AG04449 (cell line): Measurements from ENCODE around the gene TACR2.

Source experiments
- CTCF ChIA-PET: fragments of 350-600 bp; formaldehyde crosslinking; extraction: SDS; loops from one replicate; lab custom pipeline; 2021; ENCODE audit warnings: antibody characterized with exemption; lab: Yijun Ruan, JAX
- POLR2A ChIA-PET: fragments of 400-600, 350-600 bp; formaldehyde crosslinking; extraction: SDS; loops from one replicate; lab custom pipeline; 2020; ENCODE audit warnings: antibody characterized with exemption, inconsistent platforms; lab: Yijun Ruan, JAX
- DNase-seq: peaks from one replicate; pipeline ENCODE4 v3.0.0-alpha.2; 2010; ENCODE audit warnings: low read depth, low spot score
- H3K4me3 ChIP-seq: 2 replicates; pipeline ENCODE4 v1.5.1; 2011; ENCODE audit warnings: low read depth, mild to moderate bottlenecking, control low read depth, low read length
- TF ChIP-seq, protein P1 (sequence below): IDR thresholded peaks from one replicate; pipeline ENCODE4 v1.5.1; 2011; ENCODE audit warnings: mild to moderate bottlenecking, moderate library complexity, low read length, control low read depth, inconsistent platforms; ENCODE audit not compliant: insufficient read depth; ENCODE audit errors: missing control alignments

Gene TACR2

DNA sequence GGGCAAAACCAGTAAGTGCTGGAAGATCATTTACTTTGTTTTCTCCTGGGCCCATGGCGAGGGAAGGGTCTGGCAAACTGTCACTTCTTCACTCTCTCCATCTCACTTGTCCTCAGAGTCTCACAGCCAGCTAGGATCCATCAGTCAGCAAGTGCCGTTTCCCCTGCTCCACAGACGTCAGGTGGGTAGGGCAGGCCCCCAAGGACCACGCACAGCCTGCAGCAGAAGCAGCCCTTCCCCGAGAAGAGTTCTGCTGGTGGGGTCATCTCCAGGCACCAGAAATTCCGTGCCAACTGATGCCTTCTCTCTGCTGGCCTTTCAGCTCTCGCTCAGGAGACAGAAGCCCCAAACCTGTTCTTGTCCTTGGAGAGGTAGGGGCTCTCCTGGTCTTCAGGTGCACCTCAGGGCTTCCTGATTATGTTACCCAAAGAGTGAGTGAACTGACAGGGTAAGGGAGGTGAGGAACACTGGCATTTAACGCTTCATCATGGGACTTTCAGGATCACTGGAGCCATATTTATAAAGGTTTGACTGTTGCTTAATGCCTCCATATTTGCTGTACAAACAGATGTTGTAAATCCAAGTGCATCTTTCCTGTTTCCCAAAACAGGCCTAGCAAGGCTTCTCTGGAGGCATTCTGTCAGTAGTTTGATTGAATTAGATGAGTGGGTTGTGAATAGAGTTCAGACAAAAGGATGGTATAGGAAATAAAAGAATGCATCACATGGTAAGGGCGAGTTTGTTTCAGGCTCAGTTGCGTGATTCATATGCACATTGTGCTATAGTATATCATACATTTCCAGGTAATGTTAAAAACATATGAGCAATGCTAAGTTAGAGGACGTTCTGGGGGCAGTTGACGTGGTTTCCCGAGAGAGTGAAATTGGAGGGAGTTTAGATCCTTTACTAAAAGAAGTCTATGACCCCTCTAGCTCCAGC lies 20.9 kb upstream of the TACR2 start:
- TF ChIP-seq, protein P1, sequence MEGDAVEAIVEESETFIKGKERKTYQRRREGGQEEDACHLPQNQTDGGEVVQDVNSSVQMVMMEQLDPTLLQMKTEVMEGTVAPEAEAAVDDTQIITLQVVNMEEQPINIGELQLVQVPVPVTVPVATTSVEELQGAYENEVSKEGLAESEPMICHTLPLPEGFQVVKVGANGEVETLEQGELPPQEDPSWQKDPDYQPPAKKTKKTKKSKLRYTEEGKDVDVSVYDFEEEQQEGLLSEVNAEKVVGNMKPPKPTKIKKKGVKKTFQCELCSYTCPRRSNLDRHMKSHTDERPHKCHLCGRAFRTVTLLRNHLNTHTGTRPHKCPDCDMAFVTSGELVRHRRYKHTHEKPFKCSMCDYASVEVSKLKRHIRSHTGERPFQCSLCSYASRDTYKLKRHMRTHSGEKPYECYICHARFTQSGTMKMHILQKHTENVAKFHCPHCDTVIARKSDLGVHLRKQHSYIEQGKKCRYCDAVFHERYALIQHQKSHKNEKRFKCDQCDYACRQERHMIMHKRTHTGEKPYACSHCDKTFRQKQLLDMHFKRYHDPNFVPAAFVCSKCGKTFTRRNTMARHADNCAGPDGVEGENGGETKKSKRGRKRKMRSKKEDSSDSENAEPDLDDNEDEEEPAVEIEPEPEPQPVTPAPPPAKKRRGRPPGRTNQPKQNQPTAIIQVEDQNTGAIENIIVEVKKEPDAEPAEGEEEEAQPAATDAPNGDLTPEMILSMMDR, result no peak
- ChIA-PET CTCF (interaction anchor here (0.8 to 2.1 kb wide), 7 partner anchors 9 to 83 kb away, joined by 3 to 8 read pairs (median 3); no protein-coding TSS in a partner anchor), POLR2A (no interaction called here)
- no peak overlapping the region for H3K4me3 ChIP-seq
- DNase-seq, result no peak

DNA sequence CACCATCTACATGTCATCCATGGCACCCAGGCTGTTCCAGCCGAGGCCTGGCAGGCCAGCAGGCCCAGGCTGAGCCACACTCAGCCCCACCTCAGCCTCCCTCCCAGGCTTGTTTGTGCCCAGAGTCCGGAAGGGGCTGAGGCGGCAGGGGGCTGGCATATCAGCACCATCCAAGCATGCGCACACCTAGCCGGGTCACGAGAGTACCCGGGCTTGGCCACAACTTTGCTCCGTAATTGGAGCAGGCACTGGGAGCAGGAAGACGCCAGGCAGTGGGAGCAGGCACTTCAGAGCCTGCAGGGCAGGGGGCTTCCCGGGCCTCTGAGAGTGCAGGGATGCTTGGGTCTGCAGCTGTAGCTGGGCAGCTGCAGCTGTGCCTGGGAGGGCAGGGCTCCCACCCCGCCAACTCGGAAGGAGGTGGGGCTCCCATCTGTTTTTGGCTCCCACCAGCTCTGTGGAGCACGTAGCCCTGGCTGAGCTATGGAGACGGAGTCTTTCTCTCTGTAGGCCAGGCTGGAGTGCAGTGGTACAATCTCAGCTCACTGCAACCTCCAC lies 19.3 kb upstream of the TACR2 start:
- POLR2A ChIA-PET, result no interaction called here
- TF ChIP-seq, protein P1, result no peak
- CTCF ChIA-PET, result interaction anchor here (0.8 to 1.7 kb wide), 3 partner anchors 23 to 75 kb away, joined by 3 to 5 read pairs (median 4); no protein-coding TSS in a partner anchor
- no peak for DNase-seq
- H3K4me3 ChIP-seq, result no peak overlapping the region

DNA sequence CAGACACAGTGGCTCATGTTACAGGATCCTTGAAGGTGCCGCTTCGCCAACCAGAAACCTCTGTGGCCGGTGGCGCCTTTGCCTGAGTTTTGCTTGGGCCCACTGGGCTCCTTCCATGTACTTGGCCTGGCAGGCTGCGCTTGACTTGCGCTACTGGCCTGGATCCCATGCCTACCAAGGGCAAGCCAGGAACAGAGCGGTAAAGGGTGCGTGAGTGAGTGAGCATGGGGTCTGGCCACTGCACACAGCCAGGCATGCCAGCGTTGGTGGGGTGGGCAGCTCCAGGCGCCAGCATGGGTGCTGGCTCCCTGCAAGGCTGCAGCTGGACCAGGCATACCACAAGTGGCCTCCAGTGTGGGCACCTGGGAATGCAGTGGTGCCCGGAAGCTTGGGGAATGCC lies 18.2 kb upstream of the TACR2 start:
- no peak overlapping the region for H3K4me3 ChIP-seq
- POLR2A ChIA-PET, result no interaction called here
- TF ChIP-seq, protein P1, result no peak
- CTCF ChIA-PET, result interaction anchor here (1.1 kb wide), 1 partner anchor 80 kb away, joined by 3 read pairs; no protein-coding TSS in a partner anchor
- no peak for DNase-seq

DNA sequence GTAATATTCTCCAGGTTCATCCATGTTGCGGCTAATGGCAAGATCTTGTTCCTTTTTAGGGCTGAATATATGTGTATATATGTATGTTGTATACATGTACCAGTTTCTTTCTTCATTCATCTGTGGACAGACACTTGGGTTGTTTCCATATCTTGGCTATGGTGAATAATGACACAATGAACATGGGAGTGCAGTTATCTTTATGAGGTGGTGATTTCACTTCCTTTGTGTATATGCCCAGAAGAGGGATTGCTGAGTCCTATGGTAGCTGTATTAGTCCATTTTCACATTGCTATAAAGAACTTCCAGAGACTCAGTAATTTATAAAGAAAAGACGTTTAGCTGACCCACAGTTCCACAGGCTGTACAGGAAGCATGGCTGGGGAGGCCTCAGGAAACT lies 17.5 kb upstream of the TACR2 start:
- ChIA-PET CTCF (interaction anchor here (1.1 to 1.8 kb wide), 4 partner anchors 15 to 80 kb away, joined by 3 to 6 read pairs (median 4); no protein-coding TSS in a partner anchor), POLR2A (no interaction called here)
- DNase-seq, result no peak
- H3K4me3 ChIP-seq, result no peak overlapping the region
- TF ChIP-seq, protein P1, result no peak

DNA sequence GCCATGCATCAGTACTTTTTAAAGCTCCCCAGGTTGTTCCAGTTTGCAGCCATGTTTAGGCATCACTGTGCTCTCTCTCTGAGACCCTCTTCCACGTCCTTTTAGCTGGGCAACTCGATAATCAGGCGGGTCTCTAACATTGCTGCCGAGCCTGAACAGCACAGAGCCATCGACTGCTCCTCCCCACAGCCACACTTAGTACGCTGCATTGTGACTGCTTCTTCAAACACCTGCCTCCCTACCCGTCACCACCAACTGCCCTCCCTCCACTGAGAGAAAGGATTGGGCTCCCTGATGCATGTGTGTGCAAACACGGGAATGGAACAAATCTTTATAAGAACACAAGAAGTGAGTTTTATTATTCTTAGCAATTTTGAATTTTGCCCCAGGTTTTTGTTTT lies 11.4 kb upstream of the TACR2 start:
- POLR2A ChIA-PET, result no interaction called here
- H3K4me3 ChIP-seq, result no peak overlapping the region
- CTCF ChIA-PET, result interaction anchor here (0.6 to 11.0 kb wide), 15 partner anchors 9 to 212 kb away, joined by 3 to 118 read pairs (median 5); partner anchors contain the start of gene TACR2
- DNase-seq, result no peak
- TF ChIP-seq, protein P1, result no peak

DNA sequence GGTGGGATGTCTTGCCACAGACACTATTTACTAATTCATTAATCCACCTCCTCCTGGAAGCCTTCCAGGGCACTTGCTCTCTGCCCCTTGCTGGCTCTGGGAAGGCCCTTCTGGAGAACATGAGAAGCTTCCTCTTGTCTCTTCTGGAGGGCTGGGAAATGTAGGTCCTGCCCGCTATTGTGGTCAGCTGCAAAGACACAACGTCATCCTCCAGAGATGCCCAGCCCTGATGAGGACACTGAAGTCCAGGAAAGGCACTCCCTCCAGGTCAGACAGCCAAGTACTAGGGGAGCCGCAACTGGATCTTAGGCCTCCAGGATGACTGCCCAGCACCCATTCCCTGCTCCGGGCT lies 9.6 kb upstream of the TACR2 start:
- H3K4me3 ChIP-seq, result no peak overlapping the region
- TF ChIP-seq, protein P1, result no peak
- ChIA-PET CTCF (interaction anchor here (0.9 to 11.0 kb wide), 8 partner anchors 10 to 81 kb away, joined by 3 to 118 read pairs (median 4); partner anchors contain the start of gene TACR2), POLR2A (no interaction called here)
- DNase-seq, result no peak
